Neuronal stem cell (in vitro differentiated cells): Measurements from ENCODE around the gene SERPINB10.

Experiments
- DNase-seq: peaks from one replicate; pipeline ENCODE4 v3.0.0-alpha.2; 2013; ENCODE audit warnings: low spot score
- H2AFZ ChIP-seq: one replicate; pipeline ENCODE4 v1.6.1; 2013; ENCODE audit warnings: mild to moderate bottlenecking, low read length, inconsistent platforms
- H2AK5ac ChIP-seq: 2 replicates; pipeline ENCODE4 v1.6.1; 2013; ENCODE audit warnings: low read depth, mild to moderate bottlenecking, inconsistent platforms, low read length, moderate library complexity, mixed read lengths
- H2BK120ac ChIP-seq: 2 replicates; pipeline ENCODE4 v1.6.1; 2013; ENCODE audit warnings: low read depth, mild to moderate bottlenecking, inconsistent platforms, low read length, moderate library complexity, mixed read lengths
- H2BK12ac ChIP-seq: one replicate; pipeline ENCODE4 v1.6.1; 2013; ENCODE audit warnings: low read length, inconsistent platforms
- H2BK15ac ChIP-seq: 2 replicates; pipeline ENCODE4 v1.6.1; 2013; ENCODE audit warnings: mild to moderate bottlenecking, low read length, inconsistent platforms, mixed read lengths
- H2BK5ac ChIP-seq: one replicate; pipeline ENCODE4 v1.6.1; 2013; ENCODE audit warnings: inconsistent platforms, mild to moderate bottlenecking, low read length, moderate library complexity
- H3K14ac ChIP-seq: one replicate; pipeline ENCODE4 v1.6.1; 2013; ENCODE audit warnings: low read length, inconsistent platforms
- H3K18ac ChIP-seq: 2 replicates; pipeline ENCODE4 v1.6.1; 2013; ENCODE audit warnings: low read length, inconsistent platforms
- H3K23ac ChIP-seq: 2 replicates; pipeline ENCODE4 v1.6.1; 2013; ENCODE audit warnings: low read depth, mild to moderate bottlenecking, mixed read lengths, low read length, inconsistent platforms; ENCODE audit not compliant: poor library complexity
- H3K27ac ChIP-seq: replicated peaks from 3 replicates; pipeline ENCODE4 v1.5.1; 2013; ENCODE audit warnings: low read length, inconsistent platforms
- H3K27me3 ChIP-seq, 3 experiments: 2 replicates each; pipeline ENCODE4 v1.6.1; 2013; ENCODE audit warnings: low read length in 3 of 3, mild to moderate bottlenecking in 2 of 3, inconsistent platforms in 1 of 3, low read depth in 1 of 3, mixed read lengths in 1 of 3, moderate library complexity in 1 of 3; ENCODE audit not compliant: control insufficient read depth in 3 of 3, insufficient read depth in 3 of 3
- H3K36me3 ChIP-seq, 2 donors: replicated peaks in 1 of 2; 2 replicates each; pipeline ENCODE4 v1.6.1; 2013; ENCODE audit warnings: low read length in 2 of 2; ENCODE audit not compliant: control insufficient read depth in 2 of 2, insufficient read depth in 2 of 2
- H3K4ac ChIP-seq: 2 replicates; pipeline ENCODE4 v1.6.1; 2013; ENCODE audit warnings: inconsistent platforms, mild to moderate bottlenecking, low read length, moderate library complexity
- H3K4me1 ChIP-seq, 2 donors: 1 replicate in 1 of 2; 2 replicates in 1 of 2; pipeline ENCODE4 v1.6.1; 2013; ENCODE audit warnings: low read length in 2 of 2, low read depth in 1 of 2; ENCODE audit not compliant: control insufficient read depth in 2 of 2, insufficient read depth in 1 of 2
- H3K4me2 ChIP-seq: one replicate; pipeline ENCODE4 v1.6.1; 2013; ENCODE audit warnings: mild to moderate bottlenecking, low read length, inconsistent platforms; ENCODE audit not compliant: insufficient read depth, poor library complexity, severe bottlenecking
- H3K4me3 ChIP-seq, 2 donors: 2 replicates each; pipeline ENCODE4 v1.5.1; 2013; ENCODE audit warnings: low read length in 2 of 2, mild to moderate bottlenecking in 2 of 2, inconsistent platforms in 1 of 2, moderate library complexity in 1 of 2
- H3K79me1 ChIP-seq: one replicate; pipeline ENCODE4 v1.6.1; 2013; ENCODE audit warnings: low read depth, mild to moderate bottlenecking, inconsistent platforms, low read length, moderate library complexity
- H3K9ac ChIP-seq: one replicate; pipeline ENCODE4 v1.6.1; 2013; ENCODE audit warnings: mild to moderate bottlenecking, low read depth, low read length, inconsistent platforms; ENCODE audit not compliant: poor library complexity
- H3K9me3 ChIP-seq, 2 donors: replicated peaks in 1 of 2; 2 replicates each; pipeline versions ENCODE3 to v1.6.1; 2013; ENCODE audit warnings: low read length in 2 of 2, mild to moderate bottlenecking in 2 of 2, inconsistent platforms in 1 of 2, low read depth in 1 of 2, mixed read lengths in 1 of 2, moderate library complexity in 1 of 2; ENCODE audit not compliant: control insufficient read depth in 2 of 2, insufficient read depth in 1 of 2
- H4K8ac ChIP-seq: one replicate; pipeline ENCODE4 v1.6.1; 2013; ENCODE audit warnings: low read depth, mild to moderate bottlenecking, inconsistent platforms, low read length, moderate library complexity
- H4K91ac ChIP-seq: one replicate; pipeline ENCODE4 v1.6.1; 2013; ENCODE audit warnings: low read length, low read depth, mild to moderate bottlenecking, inconsistent platforms; ENCODE audit not compliant: poor library complexity
- WGBS, 2 donors: extraction: QIAGEN DNeasy Blood & Tissue Kit; methylation state at CpG; one replicate each; pipeline ENCODE4 v1.1.7; 2013; ENCODE audit warnings: missing lambda C conversion rate in 2 of 2, mixed read lengths in 1 of 2; ENCODE audit not compliant: insufficient read length in 2 of 2, insufficient replicate concordance in 1 of 2; ENCODE audit errors: extremely low coverage in 2 of 2; 5-methylcytosine and 5-hydroxymethylcytosine counted together

The SERPINB10 gene

DNA sequence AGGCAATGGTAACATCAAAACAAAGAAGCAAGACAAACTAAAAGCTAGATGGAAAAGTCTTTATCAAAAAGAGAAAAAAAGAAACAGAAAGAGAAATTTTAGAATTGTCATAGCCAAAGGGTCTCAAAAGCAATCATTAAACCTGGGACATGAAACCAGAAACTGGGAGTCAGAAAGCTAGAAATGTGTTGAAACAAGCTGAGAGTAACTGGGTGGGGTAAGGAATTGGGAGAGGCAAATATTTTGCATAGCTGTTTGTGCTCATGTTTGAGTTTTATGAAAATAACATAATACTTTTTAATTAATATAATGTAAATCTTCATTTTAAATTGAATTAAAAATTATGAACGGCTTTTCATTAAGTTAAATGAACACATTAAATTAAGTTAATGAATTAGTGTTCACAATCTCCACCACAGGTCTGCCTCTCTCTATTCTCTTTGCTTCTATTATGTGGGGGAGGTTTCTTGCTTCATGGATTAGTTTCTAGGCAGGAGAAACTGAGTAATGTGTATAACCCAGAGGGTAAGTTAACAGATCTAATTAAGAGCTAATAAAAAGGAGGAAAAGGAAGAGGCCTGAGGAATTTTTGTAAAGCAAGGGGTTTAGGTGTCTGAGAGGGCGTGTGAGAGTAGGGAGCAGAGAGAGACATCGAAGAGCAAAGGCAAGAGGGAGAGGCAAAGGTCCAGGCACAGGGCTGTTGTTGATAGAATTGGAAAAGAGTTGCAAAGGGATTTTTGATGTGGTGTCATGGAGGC, 40.2 kb upstream of the SERPINB10 start:
- Histone ChIP-seq H2AFZ (no peak overlapping the region), H3K9me3 (no peaks in the 10 kb centered on the region), H2BK120ac (no peak overlapping the region), H3K23ac (no peak overlapping the region), H3K27me3 (no peaks in the 10 kb centered on the region), H3K4me1 (no peaks in the 10 kb centered on the region), H3K9ac (no peak overlapping the region), H3K27ac (no peak overlapping the region), H2AK5ac (no peak overlapping the region), H3K4me2 (no peak overlapping the region), H3K14ac (no peak overlapping the region), H3K36me3 (no peaks in the 10 kb centered on the region), H3K4me3 (no peak overlapping the region), H2BK15ac (no peak overlapping the region), H2BK12ac (no peak overlapping the region), H4K91ac (no peak overlapping the region), H2BK5ac (no peak overlapping the region), H4K8ac (no peak overlapping the region), H3K4ac (no peak overlapping the region), H3K18ac (no peak overlapping the region), H3K79me1 (no peaks in the 10 kb centered on the region)
- DNase-seq = no peak
- WGBS, 2 donors = no CpG with 5 or more reads among the region's 3 CpGs

DNA sequence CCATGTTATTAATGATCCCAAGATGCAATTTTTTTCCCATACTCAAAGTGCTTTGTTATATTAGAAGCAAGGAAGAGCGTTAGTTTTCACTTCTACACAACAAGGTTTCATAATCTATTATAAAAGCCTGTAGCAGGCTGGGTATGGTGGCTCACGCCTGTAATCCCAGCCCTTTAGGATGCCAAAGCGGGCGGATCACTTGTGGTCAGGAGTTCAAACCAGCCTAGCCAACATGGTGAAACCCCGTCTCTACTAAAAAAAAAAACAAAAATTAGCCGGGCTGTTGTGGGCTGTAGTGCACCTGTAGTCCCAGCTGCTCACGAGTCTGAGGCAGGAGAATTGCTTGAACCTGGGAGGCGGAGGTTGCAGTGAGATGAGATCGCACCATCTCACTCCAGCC, 39.2 kb upstream of the SERPINB10 start:
- Histone ChIP-seq H3K14ac (no peak overlapping the region), H2BK5ac (no peak overlapping the region), H3K4ac (no peak overlapping the region), H2BK15ac (no peak overlapping the region), H3K4me1 (no peaks in the 10 kb centered on the region), H4K8ac (no peak overlapping the region), H3K4me3 (no peak overlapping the region), H3K36me3 (no peaks in the 10 kb centered on the region), H3K27ac (no peak overlapping the region), H3K9ac (no peak overlapping the region), H3K23ac (no peak overlapping the region), H3K27me3 (no peaks in the 10 kb centered on the region), H3K18ac (no peak overlapping the region), H2BK12ac (no peak overlapping the region), H3K9me3 (no peaks in the 10 kb centered on the region), H2AFZ (no peak overlapping the region), H4K91ac (no peak overlapping the region), H3K79me1 (no peaks in the 10 kb centered on the region), H2BK120ac (no peak overlapping the region), H3K4me2 (no peak overlapping the region), H2AK5ac (no peak overlapping the region)
- no CpG with 5 or more reads among the region's 9 CpGs for WGBS, 2 donors
- DNase-seq = no peak

DNA sequence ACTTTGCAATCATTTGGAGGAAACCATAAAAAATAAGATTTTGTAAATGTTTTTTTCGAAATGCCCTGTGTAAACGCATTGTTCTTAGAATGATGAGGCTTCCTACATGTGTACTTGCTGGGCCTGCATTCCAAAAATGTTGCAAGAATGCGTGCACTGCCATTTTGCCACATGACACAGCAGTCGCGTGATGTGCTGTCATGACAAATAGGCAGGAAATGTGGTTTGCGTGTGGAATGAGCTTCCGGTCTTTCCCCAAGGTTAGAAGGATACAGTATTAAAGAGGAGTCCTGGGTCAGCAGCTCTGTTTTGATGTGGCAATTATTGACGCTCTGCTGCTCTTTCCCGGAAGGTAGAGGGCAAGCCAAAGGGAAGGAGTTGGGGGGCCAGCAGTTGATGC, 38.4 kb upstream of the SERPINB10 start:
- H3K27me3 ChIP-seq = no peaks in the 10 kb centered on the region
- H2BK5ac ChIP-seq = no peak overlapping the region
- H4K8ac ChIP-seq = no peak overlapping the region
- H3K9ac ChIP-seq = no peak overlapping the region
- no peak overlapping the region for H3K27ac ChIP-seq
- no peak overlapping the region for H4K91ac ChIP-seq
- no peak for DNase-seq
- no peak overlapping the region for H2BK12ac ChIP-seq
- no peak overlapping the region for H2BK15ac ChIP-seq
- no peaks in the 10 kb centered on the region for H3K36me3 ChIP-seq
- H2AK5ac ChIP-seq = no peak overlapping the region
- WGBS, 2 donors = no CpG with 5 or more reads among the region's 9 CpGs
- no peak overlapping the region for H2BK120ac ChIP-seq
- H3K4me1 ChIP-seq = no peaks in the 10 kb centered on the region
- no peak overlapping the region for H3K4ac ChIP-seq
- H3K18ac ChIP-seq = no peak overlapping the region
- H3K14ac ChIP-seq = no peak overlapping the region
- H2AFZ ChIP-seq = no peak overlapping the region
- no peaks in the 10 kb centered on the region for H3K9me3 ChIP-seq
- H3K23ac ChIP-seq = no peak overlapping the region
- no peak overlapping the region for H3K4me2 ChIP-seq
- no peaks in the 10 kb centered on the region for H3K79me1 ChIP-seq
- no peak overlapping the region for H3K4me3 ChIP-seq

DNA sequence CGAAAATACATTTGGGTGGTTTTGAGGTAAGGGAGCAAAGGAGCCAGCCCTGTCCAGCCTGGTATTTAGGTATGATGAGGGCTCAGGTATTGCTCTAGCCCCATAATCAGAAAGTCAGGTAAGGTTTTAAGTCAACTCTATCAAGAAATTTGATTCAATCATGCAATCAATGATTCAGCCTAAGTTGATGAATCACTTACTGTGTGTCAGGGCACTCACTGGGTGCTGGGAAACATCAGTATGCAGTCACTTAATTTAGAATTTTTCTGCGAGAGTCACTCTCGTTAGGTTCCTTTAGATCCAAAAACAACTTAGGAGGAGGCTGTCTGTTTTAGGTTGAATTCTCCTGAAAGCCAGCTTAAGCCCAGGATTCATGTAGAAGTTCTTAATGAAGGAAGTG, 37.9 kb upstream of the SERPINB10 start:
- no peak overlapping the region for H3K4me3 ChIP-seq
- no peak overlapping the region for H2AK5ac ChIP-seq
- H2BK15ac ChIP-seq = no peak overlapping the region
- H3K36me3 ChIP-seq = no peaks in the 10 kb centered on the region
- H3K4ac ChIP-seq = no peak overlapping the region
- H2BK120ac ChIP-seq = no peak overlapping the region
- no peak for DNase-seq
- no peaks in the 10 kb centered on the region for H3K27me3 ChIP-seq
- WGBS, 2 donors = no CpG with 5 or more reads among the region's 3 CpGs
- H3K9me3 ChIP-seq = no peaks in the 10 kb centered on the region
- no peak overlapping the region for H3K4me2 ChIP-seq
- no peak overlapping the region for H3K14ac ChIP-seq
- H3K9ac ChIP-seq = no peak overlapping the region
- no peak overlapping the region for H3K27ac ChIP-seq
- no peak overlapping the region for H4K91ac ChIP-seq
- no peak overlapping the region for H2BK5ac ChIP-seq
- no peak overlapping the region for H2AFZ ChIP-seq
- H3K23ac ChIP-seq = no peak overlapping the region
- H3K18ac ChIP-seq = no peak overlapping the region
- no peak overlapping the region for H2BK12ac ChIP-seq
- no peaks in the 10 kb centered on the region for H3K4me1 ChIP-seq
- no peaks in the 10 kb centered on the region for H3K79me1 ChIP-seq
- no peak overlapping the region for H4K8ac ChIP-seq
